ENCODE measurements around the gene CFAP92.
"Not testable (repeated sequence)": the region's sequence is repeated elsewhere in the genome, so short reads cannot be mapped to it uniquely, and the experiment has no call there.

The CFAP92 gene

DNA sequence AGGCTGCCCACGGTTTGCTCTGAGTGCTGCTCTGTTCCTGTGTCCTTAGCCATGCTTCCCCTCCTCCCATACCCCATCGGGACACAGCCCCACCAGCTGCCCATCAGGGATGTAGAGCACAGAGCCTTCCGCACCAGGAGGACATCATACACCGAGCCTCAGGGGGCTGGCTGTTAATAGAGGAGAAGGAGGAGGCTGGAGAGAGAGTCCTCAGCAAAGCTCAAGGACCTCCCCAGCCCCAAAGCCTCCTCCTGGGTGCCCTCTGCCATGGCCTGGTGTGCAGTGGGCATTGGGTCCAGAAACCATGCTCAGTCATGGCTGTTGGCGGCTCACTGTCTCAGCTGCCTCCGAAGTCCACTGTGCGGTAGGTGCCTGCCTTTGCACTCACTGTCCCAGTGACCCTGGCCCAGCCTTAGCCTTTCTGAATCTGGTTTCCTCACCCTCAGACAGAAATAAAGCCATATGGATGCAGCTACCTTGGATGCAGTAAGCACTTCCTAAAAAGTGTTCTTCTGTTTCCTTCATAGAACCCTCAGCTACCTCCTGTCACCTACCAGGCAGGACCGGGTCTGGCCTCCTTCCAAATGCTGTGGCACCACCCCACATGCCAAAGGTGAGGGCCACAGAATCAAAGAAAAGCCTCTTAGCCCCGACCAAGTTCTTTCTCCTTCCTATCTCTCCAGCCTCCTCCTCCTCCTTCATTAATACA lies 60.5 kb downstream of the CFAP92 start:
- DNase-seq (ENCODE audit: low spot score): no peak

DNA sequence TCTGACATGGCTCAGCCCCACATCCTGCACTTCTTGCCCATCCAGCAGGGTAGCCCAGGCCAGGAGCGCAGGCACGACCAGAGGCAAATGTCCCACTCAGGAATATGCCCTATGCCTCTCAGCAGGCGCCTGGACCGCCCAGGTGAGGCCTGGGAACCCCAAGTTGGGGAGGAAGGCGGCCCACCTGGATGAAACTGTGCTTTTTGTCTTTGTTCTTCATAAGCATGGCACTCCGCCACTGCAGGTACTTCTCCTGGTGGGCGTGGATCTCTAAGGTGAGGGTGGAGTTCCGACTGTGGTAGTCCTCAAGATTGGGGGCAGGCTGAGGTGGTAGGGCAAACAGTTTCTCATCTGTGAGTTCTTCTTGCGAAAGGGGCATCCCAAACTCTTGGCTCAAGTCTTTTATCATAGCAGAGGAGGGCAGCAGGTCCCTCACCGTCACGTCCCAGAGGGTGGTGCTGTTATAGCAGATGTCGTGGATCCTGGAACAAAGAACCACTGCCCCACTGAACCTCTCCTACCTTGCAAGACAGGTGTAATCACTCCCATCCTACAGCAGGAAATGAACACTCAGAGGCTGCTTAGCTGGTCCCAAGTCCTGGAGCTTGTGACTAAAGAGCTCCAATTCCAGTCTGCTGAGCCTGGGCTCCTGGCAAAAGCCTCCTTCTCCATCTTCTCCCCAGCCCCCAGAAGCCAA lies 61.2 kb downstream of the CFAP92 start:
- no peak for DNase-seq (ENCODE audit: low spot score)

DNA sequence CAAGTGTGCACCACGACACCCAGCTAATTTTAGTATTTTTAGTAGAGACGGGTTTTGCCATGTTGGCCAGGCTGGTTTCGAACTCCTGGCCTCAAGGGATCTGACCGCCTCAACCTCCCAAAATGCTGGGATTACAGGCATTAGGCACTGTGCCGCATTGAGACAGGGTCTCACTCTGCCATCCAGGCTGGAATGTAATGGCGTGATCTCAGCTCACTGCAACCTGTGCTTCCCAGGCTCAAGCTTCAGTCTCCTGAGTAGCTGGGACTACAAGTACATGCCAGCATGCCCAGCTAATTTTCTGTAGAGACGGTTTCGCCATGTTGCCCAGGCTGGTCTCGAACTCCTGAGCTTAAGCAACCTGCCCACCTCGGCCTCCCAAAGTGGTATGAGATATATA lies 62.8 kb downstream of the CFAP92 start:
- no peak for DNase-seq (ENCODE audit: low spot score)

GRCh38 chr3:128929364-128929763 lies 64.5 kb downstream of the CFAP92 start:
- DNase-seq (ENCODE audit: low spot score): no peak

DNA sequence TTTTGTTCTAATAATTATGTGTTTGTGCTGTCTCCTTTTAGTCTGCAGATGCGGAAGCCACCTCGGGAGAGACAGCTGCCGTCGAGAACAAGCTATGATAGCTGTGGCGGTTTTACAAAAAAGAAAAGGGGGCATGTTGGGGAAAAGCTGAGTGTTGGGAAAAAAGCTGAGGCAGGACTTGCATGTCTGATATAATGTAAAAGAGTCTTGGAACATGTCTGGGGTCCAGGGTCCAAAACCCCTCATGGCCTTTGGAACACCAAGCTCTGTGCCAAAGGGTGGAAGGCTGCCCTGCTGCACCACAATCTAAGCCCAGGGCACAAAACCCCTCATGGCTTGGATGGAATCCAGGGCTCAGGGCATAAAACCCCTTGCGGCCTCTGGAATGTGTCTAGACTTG lies 69.9 kb downstream of the CFAP92 start:
- DNase-seq (ENCODE audit: low spot score): not testable (repeated sequence)

- DNase-seq (ENCODE audit: low spot score): no peak
These were observed 70.3 kb downstream of the CFAP92 start for GRCh38 chr3:128923576-128923975.

GRCh38 chr3:128922804-128923459 lies 70.9 kb downstream of the CFAP92 start:
- DNase-seq (ENCODE audit: low spot score): no peak

DNA sequence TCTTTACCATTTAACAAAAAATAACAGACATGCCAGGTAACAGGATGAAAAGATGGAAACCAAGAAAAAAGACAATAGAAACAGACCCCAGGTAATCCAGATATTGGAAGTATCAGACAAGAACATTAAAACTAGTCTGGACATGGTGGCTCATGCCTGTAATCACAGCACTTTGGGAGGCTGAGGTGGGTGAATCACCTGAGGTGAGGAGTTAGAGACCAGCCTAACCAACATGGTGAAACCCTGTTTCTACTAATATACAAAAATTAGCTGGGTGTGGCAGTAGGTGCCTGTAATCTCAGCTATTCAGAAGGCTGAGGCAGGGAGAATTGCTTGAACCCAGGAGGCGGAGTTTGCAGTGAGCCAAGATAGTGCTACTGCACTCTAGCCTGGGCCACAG lies 73.9 kb downstream of the CFAP92 start:
- DNase-seq (ENCODE audit: low spot score): no peak

DNA sequence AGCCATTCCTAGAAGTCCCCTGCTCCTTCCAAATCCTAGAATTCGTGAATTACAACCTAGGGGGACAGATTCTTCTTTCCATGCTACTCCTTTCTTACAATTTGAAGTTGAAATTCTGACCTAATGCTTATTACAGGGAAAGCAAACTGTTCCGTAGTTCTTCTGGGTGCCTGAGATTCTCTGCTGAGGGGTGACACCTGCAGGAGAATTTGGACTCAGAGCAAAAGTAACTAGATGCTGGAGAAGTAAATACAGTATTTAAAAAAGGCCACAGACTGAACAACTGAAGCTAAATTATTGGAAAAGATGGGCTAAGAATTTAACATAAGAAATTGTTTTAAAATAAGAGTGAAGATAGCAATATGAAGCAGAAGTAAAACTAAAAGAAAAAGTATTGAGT lies 76.6 kb downstream of the CFAP92 start:
- DNase-seq (ENCODE audit: low spot score): no peak

GRCh38 chr3:128914966-128915645 lies 78.8 kb downstream of the CFAP92 start:
- no peak for DNase-seq (ENCODE audit: low spot score)

GRCh38 chr3:128911911-128912310 lies 82.0 kb downstream of the CFAP92 start:
- DNase-seq (ENCODE audit: low spot score): no peak

- no peak for DNase-seq (ENCODE audit: low spot score)
These were observed 83.9 kb downstream of the CFAP92 start for GRCh38 chr3:128910006-128910405.

- DNase-seq (ENCODE audit: low spot score): no peak
These were observed 84.9 kb downstream of the CFAP92 start for GRCh38 chr3:128908951-128909350.

- no peak for DNase-seq (ENCODE audit: low spot score)
These were observed 86.0 kb downstream of the CFAP92 start for GRCh38 chr3:128907706-128908445.

DNA sequence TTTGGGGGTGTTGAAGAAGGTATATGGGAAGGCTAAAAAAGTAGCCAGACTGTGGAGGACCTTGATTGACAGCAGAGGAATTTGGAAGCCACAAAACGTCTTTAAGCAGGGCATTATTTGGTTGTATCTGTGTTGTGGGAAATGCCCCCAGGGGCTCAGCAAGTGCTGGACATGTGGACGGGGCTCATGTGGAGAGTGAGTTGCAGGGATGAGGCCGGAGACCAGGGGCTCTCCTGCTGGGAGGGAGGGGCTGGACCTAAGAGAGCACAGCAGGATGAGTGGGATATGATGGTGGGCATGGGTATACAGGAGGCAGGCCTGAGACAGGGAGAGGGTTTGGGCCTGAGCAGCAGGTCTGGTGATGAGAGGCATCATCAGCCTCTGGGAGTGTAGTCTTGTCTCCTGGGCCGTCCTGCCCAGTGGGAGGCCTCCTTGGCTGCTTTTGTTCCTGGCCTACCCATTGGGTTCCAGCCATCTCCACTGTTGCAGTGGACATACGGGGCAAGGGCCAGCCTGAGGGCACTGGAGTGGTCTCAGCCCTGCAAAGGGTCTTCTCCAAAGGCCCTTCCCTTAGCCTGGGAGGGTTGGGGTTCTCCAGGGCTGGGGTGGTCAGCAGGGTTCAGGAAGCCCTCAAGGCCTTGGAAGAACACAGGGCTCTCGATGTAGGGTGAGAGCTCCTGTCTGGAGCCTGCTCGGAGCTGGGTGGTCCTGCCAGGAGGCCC lies 86.9 kb downstream of the CFAP92 start:
- DNase-seq (ENCODE audit: low spot score): no peak

- DNase-seq (ENCODE audit: low spot score): no peak
These were observed 87.7 kb downstream of the CFAP92 start for GRCh38 chr3:128906031-128906803.

DNA sequence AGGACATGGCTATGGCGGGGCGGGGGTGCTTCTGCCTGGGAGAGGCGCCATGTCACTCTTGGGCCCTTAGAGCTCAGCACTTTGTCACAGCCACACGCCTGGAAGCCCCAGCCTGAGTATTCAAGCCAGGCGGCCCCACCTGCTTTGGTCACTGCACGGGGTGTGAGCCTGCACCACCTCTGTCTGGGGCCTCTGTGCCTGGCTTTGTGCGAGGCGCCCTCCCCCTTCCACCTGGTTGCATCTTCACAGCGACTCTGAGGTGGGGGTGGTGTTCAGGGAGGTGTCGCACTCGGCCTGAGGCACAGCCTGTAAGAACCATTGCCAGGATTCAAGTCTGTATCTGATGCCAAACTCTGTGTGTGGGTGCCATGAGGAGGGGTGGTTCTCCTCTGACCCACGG lies 90.4 kb downstream of the CFAP92 start:
- no peak for DNase-seq (ENCODE audit: low spot score)

DNA sequence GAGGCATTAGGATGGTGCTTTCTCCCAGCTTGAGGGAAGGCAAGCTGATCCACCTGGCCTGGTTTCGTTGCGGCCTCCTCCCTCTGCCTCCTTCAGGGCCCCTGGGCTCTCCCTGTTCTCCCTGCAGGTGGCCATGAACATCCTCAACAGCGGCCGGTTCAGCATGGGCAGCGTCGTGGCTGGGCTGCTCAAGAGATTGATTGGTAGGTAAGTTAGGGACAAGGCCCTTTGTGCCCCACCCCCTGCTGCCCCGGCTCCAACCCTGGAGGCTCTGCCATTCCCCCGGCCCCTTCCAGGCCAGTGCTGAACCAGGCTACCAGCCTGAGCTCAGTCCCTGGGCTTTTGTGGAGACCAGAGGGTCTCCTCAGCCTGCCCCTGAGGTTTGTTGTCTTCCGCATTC lies 91.5 kb downstream of the CFAP92 start:
- DNase-seq (ENCODE audit: low spot score): no peak

DNA sequence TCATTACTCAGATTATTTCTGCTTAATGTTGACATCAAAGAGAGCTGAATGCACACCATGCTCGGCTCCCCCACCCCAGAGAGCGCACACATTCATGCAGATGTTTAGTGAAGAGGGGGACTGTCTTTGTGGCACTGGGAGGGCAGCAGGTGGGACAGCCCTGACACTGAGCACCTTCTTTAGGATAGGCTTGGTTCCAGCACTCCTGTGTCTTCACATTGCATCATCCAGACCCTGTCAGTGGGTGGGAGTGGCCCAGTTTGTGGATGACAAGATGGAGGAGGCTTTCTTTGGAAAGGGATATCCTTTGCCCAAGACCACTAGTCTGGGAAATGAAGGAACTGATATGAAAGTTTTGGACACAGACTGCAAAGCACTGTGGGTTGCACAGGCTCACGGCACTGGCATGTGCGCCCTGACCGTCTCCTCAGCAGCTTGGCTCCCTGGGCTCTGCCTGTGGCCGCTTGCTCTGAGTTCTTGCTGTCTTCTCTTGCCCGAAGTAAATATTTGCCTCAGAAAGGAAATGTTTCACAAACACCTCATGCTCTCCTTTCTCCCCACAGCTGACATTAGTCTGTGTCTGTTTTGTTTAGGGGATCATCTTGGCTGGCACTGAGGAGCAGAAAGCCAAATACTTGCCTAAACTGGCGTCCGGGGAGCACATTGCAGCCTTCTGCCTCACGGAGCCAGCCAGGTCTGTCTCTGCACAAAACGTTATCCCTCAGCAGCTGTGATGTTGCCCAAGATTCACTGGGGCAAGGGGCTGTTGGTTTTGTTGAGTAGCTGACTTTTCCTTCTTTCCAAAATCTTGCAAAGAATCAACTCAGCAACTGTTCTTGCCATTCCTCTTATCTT lies 97.8 kb downstream of the CFAP92 start:
- DNase-seq (ENCODE audit: low spot score): no peak
